NT2/D1 (cell line): ENCODE measurements around the gene CEP152.

ENCODE experiments used
- YY1 ChIP-seq: IDR thresholded peaks from 2 replicates; pipeline ENCODE4 v1.6.1; 2011; ENCODE audit not compliant: insufficient read length, insufficient read depth
- ZNF274 ChIP-seq: IDR thresholded peaks from 2 replicates; pipeline ENCODE4 v1.6.1; 2011; ENCODE audit warnings: mild to moderate bottlenecking, low read depth, low read length

DNA sequence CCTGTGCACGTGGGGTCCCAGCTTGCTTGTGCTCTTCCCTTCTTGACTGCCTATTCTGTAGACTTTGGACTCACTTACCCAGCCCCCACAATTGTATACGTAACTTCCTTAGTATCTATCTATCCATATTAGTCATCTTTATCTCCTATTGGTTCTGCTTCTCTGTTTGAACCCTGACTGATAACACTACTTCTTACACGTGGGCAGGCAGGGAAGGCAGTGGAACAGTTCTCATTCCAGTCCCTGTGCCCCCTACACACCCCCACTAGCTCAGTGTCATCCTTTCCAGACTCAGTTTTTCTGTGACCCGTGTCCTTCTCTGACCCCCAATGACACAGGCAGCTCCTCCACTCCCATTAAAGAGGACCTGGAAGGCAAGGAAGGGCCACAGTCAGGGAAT lies 91.2 kb downstream of the CEP152 start:
- TF ChIP-seq YY1 (no peak), ZNF274 (no peak)
